WTC11 (cell line): ENCODE measurements around the gene TAOK3. TPM values are rescaled to one million over a fixed set of nuclear protein-coding genes. Genes with fewer than 3 reads are reported as not detected.

Source experiments
- ATAC-seq: fragments of 200-7000 bp; cut with Tn5 transposase; 2 replicates; pipeline ENCODE4 v1.10.0; 2021; ENCODE audit warnings: mild to moderate bottlenecking, moderate library complexity
- CTCF ChIA-PET: fragments of 300-600 bp; sonication (Branson Sonifier 250); formaldehyde crosslinking; loops from one replicate; lab custom pipeline; 2021; ENCODE audit warnings: antibody characterized with exemption; lab: Charles Lee
- POLR2A ChIA-PET: fragments of 350-600 bp; sonication (Branson Sonifier 250); formaldehyde crosslinking; loops from one replicate; lab custom pipeline; 2021; ENCODE audit warnings: antibody characterized with exemption; lab: Charles Lee
- DNase-seq: peaks from one replicate; pipeline ENCODE4 v3.0.0; 2021; ENCODE audit warnings: low spot score
- H3K27ac Mint-ChIP-seq: 2 replicates; pipeline ENCODE4 v1.8.0; 2021; ENCODE audit warnings: mixed read lengths
- H3K27me3 Mint-ChIP-seq: 2 replicates; pipeline ENCODE4 v1.8.0; 2021; ENCODE audit warnings: low read depth, mild to moderate bottlenecking, moderate library complexity, mixed read lengths
- H3K36me3 Mint-ChIP-seq: 2 replicates; pipeline ENCODE4 v1.8.0; 2021; ENCODE audit warnings: mixed read lengths
- H3K4me1 Mint-ChIP-seq: 2 replicates; pipeline ENCODE4 v1.8.0; 2022; ENCODE audit warnings: mixed read lengths
- H3K4me3 Mint-ChIP-seq: 2 replicates; pipeline ENCODE4 v1.8.0; 2021; ENCODE audit warnings: mild to moderate bottlenecking, moderate library complexity, mixed read lengths
- H3K9me3 Mint-ChIP-seq: 2 replicates; pipeline ENCODE4 v1.8.0; 2021; ENCODE audit warnings: mixed read lengths
- ESRRA ChIP-seq: sonication (generic); formaldehyde crosslinking; IDR thresholded peaks from 2 replicates; pipeline ENCODE4 v1.8.1; 2022; ENCODE audit warnings: mild to moderate bottlenecking, missing genetic modification reagents, borderline replicate concordance
- FOXK1 ChIP-seq: sonication (generic); formaldehyde crosslinking; IDR thresholded peaks from 2 replicates; pipeline ENCODE4 v1.8.0; 2022; ENCODE audit warnings: mild to moderate bottlenecking, moderate library complexity, missing genetic modification reagents
- FOXP1 ChIP-seq: sonication (generic); formaldehyde crosslinking; IDR thresholded peaks from 2 replicates; pipeline ENCODE4 v1.8.0; 2022; ENCODE audit warnings: missing genetic modification reagents, mild to moderate bottlenecking, moderate library complexity, borderline replicate concordance
- HMGXB4 ChIP-seq: sonication (generic); formaldehyde crosslinking; IDR thresholded peaks from 2 replicates; pipeline ENCODE4 v1.8.1; 2023; ENCODE audit warnings: mild to moderate bottlenecking, moderate library complexity, missing genetic modification reagents
- NFE2L1 ChIP-seq: sonication (generic); formaldehyde crosslinking; IDR thresholded peaks from 2 replicates; pipeline ENCODE4 v1.8.1; 2023; ENCODE audit warnings: missing genetic modification reagents
- NR1H2 ChIP-seq: sonication (generic); formaldehyde crosslinking; IDR thresholded peaks from 2 replicates; pipeline ENCODE4 v1.9.0; 2021; ENCODE audit warnings: mild to moderate bottlenecking, moderate library complexity, missing genetic modification reagents
- PREB ChIP-seq: sonication (generic); formaldehyde crosslinking; IDR thresholded peaks from 2 replicates; pipeline ENCODE4 v1.8.1; 2022; ENCODE audit warnings: mild to moderate bottlenecking, missing genetic modification reagents, moderate library complexity, borderline replicate concordance
- TCF7 ChIP-seq: sonication (generic); formaldehyde crosslinking; IDR thresholded peaks from 2 replicates; pipeline ENCODE4 v1.8.0; 2022; ENCODE audit warnings: mild to moderate bottlenecking, low read depth, missing genetic modification reagents, moderate library complexity
- TEAD1 ChIP-seq: sonication (generic); formaldehyde crosslinking; IDR thresholded peaks from 2 replicates; pipeline ENCODE4 v1.8.0; 2022; ENCODE audit warnings: mild to moderate bottlenecking, missing genetic modification reagents
- ZNF232 ChIP-seq: sonication (generic); formaldehyde crosslinking; IDR thresholded peaks from 2 replicates; pipeline ENCODE4 v1.8.0; 2022; ENCODE audit warnings: mild to moderate bottlenecking, missing genetic modification reagents
- ZNF317 ChIP-seq: sonication (generic); formaldehyde crosslinking; IDR thresholded peaks from 2 replicates; pipeline ENCODE4 v1.8.1; 2023; ENCODE audit warnings: low read depth, mild to moderate bottlenecking, moderate library complexity, missing genetic modification reagents, borderline replicate concordance
- ZNF532 ChIP-seq: fragments of 250-450 bp; sonication (Bioruptor Pico); IDR thresholded peaks from 2 replicates; pipeline ENCODE4 v1.9.0; 2021; ENCODE audit warnings: mild to moderate bottlenecking, borderline replicate concordance
- total RNA-seq: library from RNA; stranded (reverse); gene quantifications from 3 replicates; pipeline ENCODE4 v1.2.3, GENCODE V29; 2021
- TF ChIP-seq, protein P1 (sequence below): fragments of 250-450 bp; sonication (Bioruptor Pico); IDR thresholded peaks from 2 replicates; pipeline ENCODE4 v1.9.0; 2021; ENCODE audit warnings: mild to moderate bottlenecking
- TF ChIP-seq, protein P2 (sequence below): fragments of 250-450 bp; sonication (Bioruptor Pico); IDR thresholded peaks from 2 replicates; pipeline ENCODE4 v1.8.0; 2021; ENCODE audit warnings: mild to moderate bottlenecking
- TF ChIP-seq, protein P3 (sequence below): sonication (generic); formaldehyde crosslinking; IDR thresholded peaks from 2 replicates; pipeline ENCODE4 v1.8.1; 2023; ENCODE audit warnings: mild to moderate bottlenecking, missing genetic modification reagents, borderline replicate concordance
- TF ChIP-seq, protein P4 (sequence below): sonication (generic); formaldehyde crosslinking; IDR thresholded peaks from 2 replicates; pipeline ENCODE4 v1.8.1; 2022; ENCODE audit warnings: low read depth, mild to moderate bottlenecking, moderate library complexity, missing genetic modification reagents, borderline replicate concordance
- TF ChIP-seq, protein P5 (sequence below): fragments of 250-450 bp; sonication (Bioruptor Pico); conservative IDR thresholded peaks from 2 replicates; pipeline ENCODE4 v1.9.0; 2021; ENCODE audit warnings: mild to moderate bottlenecking
- TF ChIP-seq, protein P6 (sequence below): sonication (generic); formaldehyde crosslinking; IDR thresholded peaks from 2 replicates; pipeline ENCODE4 v1.8.1; 2023; ENCODE audit warnings: mild to moderate bottlenecking, missing genetic modification reagents, moderate library complexity

The TAOK3 gene
- total RNA-seq, 1 experiment from 2014 or later, result 13.0 TPM

DNA sequence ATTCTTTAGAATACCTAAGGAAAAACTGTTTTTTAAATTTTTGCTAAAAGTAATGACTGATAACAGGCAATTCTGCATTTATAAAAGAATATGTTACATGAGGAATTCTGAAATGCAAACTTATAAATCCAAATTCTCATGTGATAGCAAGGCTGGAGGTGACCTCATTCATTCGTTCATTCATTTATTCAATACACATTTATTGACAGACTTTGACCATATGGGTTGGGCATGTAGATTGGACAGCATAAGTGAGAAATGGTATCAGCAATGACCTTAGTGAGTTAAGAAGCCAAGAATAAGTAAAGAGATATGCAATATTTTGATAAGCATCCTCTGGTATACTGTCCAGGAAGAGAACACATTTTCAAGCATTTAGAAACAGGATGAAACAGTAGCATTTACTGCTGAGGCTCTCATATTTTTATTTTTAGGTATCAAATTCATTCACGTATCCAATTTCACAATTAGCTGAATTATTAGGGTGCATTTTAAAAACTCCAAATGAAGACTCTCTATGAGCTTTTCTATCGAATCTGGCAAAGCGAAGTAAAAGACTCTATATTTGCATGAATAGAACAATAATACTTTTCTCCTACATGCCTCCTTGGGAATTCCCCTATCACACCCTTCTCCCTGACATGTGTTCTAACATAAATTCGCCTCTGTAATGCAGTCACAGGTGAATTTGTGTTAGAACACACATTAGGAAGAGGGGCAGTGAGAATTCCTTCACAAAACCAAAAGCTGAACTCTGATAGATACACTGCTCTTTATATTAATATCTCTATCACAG is 186.9 kb downstream of the TAOK3 start:
- Mint-ChIP-seq H3K4me1 (peaks cover 33% of the 10 kb centered on the region), H3K4me3 (no peak overlapping the region), H3K36me3 (no peaks in the 10 kb centered on the region), H3K27ac (no peak overlapping the region), H3K27me3 (no peaks in the 10 kb centered on the region), H3K9me3 (no peaks in the 10 kb centered on the region)
- ATAC-seq, result no peak
- CTCF ChIA-PET, result interaction anchor here (0.6 to 5.9 kb wide), 2 partner anchors 39 to 191 kb away, joined by 4 to 76 read pairs; partner anchors contain the start of gene SUDS3
- DNase-seq, result no peak
- POLR2A ChIA-PET, result no interaction called here
- TF ChIP-seq FOXK1 (CRISPR knock-in tag) (no peak), ESRRA (CRISPR knock-in tag) (no peak), HMGXB4 (CRISPR knock-in tag) (no peak), FOXP1 (no peak), NR1H2 (no peak), NFE2L1 (no peak), ZNF532 (CRISPR knock-in tag) (no peak), ZNF232 (CRISPR knock-in tag) (no peak), PREB (CRISPR knock-in tag) (no peak), TCF7 (no peak), TEAD1 (CRISPR knock-in tag) (no peak), ZNF317 (no peak)
- TF ChIP-seq, protein P1, sequence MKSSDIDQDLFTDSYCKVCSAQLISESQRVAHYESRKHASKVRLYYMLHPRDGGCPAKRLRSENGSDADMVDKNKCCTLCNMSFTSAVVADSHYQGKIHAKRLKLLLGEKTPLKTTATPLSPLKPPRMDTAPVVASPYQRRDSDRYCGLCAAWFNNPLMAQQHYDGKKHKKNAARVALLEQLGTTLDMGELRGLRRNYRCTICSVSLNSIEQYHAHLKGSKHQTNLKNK (CRISPR knock-in tag), result no peak
- TF ChIP-seq, protein P2, sequence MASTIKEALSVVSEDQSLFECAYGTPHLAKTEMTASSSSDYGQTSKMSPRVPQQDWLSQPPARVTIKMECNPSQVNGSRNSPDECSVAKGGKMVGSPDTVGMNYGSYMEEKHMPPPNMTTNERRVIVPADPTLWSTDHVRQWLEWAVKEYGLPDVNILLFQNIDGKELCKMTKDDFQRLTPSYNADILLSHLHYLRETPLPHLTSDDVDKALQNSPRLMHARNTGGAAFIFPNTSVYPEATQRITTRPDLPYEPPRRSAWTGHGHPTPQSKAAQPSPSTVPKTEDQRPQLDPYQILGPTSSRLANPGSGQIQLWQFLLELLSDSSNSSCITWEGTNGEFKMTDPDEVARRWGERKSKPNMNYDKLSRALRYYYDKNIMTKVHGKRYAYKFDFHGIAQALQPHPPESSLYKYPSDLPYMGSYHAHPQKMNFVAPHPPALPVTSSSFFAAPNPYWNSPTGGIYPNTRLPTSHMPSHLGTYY, result no peak
- TF ChIP-seq, protein P3, sequence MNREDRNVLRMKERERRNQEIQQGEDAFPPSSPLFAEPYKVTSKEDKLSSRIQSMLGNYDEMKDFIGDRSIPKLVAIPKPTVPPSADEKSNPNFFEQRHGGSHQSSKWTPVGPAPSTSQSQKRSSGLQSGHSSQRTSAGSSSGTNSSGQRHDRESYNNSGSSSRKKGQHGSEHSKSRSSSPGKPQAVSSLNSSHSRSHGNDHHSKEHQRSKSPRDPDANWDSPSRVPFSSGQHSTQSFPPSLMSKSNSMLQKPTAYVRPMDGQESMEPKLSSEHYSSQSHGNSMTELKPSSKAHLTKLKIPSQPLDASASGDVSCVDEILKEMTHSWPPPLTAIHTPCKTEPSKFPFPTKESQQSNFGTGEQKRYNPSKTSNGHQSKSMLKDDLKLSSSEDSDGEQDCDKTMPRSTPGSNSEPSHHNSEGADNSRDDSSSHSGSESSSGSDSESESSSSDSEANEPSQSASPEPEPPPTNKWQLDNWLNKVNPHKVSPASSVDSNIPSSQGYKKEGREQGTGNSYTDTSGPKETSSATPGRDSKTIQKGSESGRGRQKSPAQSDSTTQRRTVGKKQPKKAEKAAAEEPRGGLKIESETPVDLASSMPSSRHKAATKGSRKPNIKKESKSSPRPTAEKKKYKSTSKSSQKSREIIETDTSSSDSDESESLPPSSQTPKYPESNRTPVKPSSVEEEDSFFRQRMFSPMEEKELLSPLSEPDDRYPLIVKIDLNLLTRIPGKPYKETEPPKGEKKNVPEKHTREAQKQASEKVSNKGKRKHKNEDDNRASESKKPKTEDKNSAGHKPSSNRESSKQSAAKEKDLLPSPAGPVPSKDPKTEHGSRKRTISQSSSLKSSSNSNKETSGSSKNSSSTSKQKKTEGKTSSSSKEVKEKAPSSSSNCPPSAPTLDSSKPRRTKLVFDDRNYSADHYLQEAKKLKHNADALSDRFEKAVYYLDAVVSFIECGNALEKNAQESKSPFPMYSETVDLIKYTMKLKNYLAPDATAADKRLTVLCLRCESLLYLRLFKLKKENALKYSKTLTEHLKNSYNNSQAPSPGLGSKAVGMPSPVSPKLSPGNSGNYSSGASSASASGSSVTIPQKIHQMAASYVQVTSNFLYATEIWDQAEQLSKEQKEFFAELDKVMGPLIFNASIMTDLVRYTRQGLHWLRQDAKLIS (CRISPR knock-in tag), result no peak
- TF ChIP-seq, protein P4, sequence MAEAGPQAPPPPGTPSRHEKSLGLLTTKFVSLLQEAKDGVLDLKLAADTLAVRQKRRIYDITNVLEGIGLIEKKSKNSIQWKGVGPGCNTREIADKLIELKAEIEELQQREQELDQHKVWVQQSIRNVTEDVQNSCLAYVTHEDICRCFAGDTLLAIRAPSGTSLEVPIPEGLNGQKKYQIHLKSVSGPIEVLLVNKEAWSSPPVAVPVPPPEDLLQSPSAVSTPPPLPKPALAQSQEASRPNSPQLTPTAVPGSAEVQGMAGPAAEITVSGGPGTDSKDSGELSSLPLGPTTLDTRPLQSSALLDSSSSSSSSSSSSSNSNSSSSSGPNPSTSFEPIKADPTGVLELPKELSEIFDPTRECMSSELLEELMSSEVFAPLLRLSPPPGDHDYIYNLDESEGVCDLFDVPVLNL, result no peak
- TF ChIP-seq, protein P5, sequence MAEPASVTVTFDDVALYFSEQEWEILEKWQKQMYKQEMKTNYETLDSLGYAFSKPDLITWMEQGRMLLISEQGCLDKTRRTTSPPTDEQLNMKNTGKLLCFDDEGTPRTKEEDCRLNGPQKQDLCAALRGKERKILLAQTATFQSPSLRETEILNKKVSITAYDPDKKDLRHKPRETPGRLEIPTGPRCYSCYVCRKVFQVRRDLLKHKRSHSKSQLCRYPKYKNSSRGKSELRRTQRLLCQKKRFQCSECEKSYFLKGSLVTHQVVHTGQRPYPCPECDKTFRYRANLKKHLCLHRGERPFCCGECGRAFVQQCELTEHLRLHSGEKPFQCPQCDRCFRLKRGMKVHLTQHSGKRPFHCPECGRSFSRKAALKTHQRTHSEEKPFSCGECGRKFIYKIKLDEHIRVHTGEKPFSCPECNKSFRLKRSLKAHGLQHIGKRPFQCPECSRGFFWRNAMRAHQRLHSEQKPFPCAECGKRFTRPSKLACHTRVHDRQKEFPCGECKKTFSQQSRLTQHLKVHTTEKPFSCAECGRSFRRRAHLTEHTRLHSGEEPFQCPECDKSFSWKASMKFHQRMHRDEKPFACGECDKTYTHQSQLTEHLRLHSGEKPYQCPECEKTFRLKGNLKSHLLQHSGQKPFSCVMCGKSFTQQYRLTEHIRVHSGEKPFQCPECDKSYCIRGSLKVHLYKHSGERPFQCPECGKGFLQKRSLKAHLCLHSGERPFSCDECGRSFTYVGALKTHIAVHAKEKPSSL (CRISPR knock-in tag), result no peak
- TF ChIP-seq, protein P6, sequence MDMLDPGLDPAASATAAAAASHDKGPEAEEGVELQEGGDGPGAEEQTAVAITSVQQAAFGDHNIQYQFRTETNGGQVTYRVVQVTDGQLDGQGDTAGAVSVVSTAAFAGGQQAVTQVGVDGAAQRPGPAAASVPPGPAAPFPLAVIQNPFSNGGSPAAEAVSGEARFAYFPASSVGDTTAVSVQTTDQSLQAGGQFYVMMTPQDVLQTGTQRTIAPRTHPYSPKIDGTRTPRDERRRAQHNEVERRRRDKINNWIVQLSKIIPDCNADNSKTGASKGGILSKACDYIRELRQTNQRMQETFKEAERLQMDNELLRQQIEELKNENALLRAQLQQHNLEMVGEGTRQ (CRISPR knock-in tag), result no peak
